AG09309 (cell line): Measurements from ENCODE around the gene MYO18A.

Experiments used
- DNase-seq: peaks from one replicate; pipeline ENCODE4 v3.0.0-alpha.2; 2010; ENCODE audit warnings: low read depth
- H3K4me3 ChIP-seq: 2 replicates; pipeline ENCODE4 v1.5.1; 2011; ENCODE audit warnings: mild to moderate bottlenecking, low read depth, low read length, moderate library complexity; ENCODE audit not compliant: control insufficient read depth
- TF ChIP-seq, protein P1 (sequence below): IDR thresholded peaks from 2 replicates; pipeline ENCODE4 v1.5.1; 2011; ENCODE audit warnings: mild to moderate bottlenecking, low read depth, low read length, inconsistent platforms; ENCODE audit not compliant: insufficient read depth, control insufficient read depth; ENCODE audit errors: missing control alignments

The MYO18A gene

DNA sequence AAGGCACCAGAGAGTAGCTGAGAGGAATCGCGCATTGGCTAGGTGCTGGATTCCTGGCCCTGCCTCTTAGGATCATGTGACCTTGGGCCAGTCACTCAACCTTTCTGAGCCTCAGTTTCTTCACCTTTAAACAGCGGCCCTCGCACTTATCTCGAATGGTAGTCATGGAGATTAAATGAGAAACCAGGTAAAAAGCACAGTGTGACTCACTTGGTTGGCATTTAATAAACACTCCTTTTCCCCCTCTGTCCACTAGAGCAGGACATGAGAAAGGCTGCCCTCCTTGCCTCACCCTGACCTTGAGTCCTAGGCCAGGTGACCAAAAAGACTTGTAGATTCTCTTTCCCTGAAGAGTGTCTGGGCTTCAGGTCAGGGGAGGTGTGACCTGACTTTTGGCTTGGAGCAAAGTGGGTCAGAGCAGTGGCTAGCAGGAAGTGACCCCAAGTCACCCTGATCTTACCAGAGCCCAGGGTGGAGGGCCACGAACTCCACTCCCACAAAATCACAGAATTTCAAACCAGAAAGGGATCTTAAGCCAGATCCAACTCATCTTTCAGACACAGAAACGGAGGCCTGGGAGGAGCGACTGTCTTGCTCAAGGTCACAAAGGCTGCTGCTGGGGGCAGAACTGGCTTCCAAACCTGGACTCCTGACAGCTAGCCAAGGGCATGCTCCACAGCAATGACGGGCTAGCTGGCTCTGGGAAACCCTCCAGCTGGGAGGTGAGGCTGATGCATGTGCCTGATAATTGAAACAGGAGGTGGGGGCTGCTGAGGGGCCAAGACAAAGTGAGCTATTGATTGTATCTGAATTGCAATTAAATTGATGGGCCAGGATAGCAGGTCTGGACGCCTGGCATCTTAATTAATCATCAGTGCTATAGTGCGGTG, 72.0 kb downstream of the MYO18A start:
- H3K4me3 ChIP-seq = no peak overlapping the region
- TF ChIP-seq, protein P1, sequence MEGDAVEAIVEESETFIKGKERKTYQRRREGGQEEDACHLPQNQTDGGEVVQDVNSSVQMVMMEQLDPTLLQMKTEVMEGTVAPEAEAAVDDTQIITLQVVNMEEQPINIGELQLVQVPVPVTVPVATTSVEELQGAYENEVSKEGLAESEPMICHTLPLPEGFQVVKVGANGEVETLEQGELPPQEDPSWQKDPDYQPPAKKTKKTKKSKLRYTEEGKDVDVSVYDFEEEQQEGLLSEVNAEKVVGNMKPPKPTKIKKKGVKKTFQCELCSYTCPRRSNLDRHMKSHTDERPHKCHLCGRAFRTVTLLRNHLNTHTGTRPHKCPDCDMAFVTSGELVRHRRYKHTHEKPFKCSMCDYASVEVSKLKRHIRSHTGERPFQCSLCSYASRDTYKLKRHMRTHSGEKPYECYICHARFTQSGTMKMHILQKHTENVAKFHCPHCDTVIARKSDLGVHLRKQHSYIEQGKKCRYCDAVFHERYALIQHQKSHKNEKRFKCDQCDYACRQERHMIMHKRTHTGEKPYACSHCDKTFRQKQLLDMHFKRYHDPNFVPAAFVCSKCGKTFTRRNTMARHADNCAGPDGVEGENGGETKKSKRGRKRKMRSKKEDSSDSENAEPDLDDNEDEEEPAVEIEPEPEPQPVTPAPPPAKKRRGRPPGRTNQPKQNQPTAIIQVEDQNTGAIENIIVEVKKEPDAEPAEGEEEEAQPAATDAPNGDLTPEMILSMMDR = no peak
- no peak for DNase-seq

DNA sequence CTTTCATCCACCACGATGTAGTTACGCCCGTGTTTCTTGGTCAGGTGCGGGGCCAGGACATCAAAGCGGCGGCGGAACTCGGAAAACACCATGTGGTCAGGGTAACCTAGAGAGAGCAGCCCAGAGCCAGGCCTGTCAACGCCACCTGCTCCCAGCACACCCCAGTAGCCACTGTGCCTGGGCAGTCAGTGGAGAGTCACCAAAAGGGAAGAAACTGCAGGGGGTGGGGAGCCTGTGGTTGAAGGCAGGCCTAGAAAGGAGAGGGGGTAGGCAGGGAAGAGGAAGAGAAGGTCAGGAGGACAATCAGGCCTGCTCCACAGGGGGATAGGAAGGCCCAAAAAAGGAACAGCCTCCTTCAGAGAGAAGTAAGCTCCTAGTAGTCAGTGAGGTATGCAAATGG, 73.1 kb downstream of the MYO18A start:
- no peak overlapping the region for H3K4me3 ChIP-seq
- DNase-seq = no peak
- TF ChIP-seq, protein P1 = no peak

DNA sequence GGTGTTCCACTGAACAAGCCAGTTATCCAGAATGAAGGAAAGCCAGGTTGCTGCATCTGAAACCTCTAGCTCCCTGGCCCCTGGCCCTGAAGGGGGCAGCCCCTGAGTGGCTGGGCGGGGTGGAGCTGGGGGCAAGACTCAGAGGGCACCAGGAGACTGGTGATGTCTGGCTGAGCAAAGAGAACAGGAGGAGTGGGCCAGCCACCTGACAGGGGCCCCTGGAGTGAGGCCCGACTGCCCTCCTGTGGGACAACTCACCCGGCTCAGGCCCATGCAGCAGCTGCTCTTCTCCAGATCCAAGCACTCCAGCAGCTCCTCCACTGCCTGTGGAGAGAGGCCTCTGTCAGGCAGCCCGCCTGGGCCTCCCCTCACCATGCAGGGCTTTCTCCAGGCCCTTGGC, 76.9 kb downstream of the MYO18A start:
- TF ChIP-seq, protein P1 = no peak
- H3K4me3 ChIP-seq = no peak overlapping the region
- no peak for DNase-seq

DNA sequence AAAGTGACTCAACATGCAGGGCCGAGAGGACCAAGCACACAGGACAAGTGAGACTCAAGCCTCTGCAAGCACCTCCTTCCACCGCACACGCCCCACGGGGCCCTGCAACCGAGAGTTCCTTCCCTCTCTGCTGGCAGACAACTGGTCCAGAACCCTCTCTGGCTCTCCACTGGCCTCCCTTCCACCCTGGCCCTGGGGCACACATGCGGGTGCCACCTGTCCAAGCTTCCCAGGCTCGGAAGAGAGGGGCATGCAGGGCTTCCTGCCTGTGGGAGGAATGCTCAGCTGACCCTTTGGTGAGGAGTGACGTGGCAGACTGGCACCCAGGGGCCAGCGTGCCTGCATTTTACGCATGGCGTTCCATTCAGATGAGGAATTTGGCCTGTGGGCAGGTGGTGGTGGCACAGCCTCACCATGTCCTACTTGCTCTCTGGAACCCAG, 77.4 kb downstream of the MYO18A start:
- DNase-seq = no peak
- TF ChIP-seq, protein P1 = no peak
- H3K4me3 ChIP-seq = no peak overlapping the region

DNA sequence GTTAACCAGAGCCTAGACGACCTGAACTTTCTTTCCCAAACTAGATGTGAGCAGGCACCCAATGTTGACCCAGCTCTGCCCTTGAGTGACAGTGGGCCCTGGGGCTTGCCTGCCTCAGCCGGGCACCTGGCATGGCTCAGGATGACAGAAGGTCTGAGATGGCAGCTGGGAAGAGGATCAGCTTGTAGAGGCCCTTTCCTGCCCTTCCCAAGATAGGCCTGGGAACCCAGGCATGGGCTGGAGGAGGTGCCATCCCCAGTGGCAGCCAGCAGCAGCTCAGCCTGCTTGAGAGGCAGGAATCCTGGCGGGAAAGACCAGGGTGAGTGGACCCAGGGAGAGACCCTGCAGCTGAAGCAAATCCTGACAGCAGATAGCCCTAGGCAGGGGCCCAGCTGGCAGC, 78.2 kb downstream of the MYO18A start:
- H3K4me3 ChIP-seq = no peak overlapping the region
- no peak for DNase-seq
- TF ChIP-seq, protein P1 = no peak

DNA sequence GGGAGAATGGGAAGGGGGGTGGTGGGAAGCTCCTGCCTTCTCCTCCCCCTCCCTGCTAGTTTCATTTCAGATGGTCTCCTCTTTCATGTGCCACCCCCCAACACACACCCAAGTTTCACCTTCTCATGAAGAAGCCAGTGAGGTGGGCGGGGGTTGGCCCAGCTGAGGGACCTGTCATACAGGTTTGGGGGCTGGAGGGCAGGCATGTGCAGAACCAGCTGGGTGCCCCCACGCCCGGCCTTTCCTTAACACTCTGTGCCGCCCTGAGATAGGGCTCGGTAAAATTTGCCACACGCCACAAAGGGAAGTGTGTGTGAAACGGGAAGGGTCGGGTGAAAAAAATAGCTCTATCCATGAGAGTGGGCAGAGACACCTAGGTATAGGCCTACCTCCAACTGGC, 79.9 kb downstream of the MYO18A start:
- DNase-seq = no peak
- TF ChIP-seq, protein P1 = no peak
- no peak overlapping the region for H3K4me3 ChIP-seq
